IPS-15b (cell line): ENCODE measurements around the gene SERTAD2.

Experiments used
- H3K27me3 ChIP-seq: one replicate; pipeline ENCODE4 v1.6.1; 2013; ENCODE audit warnings: low read length; ENCODE audit not compliant: control insufficient read depth, insufficient read depth
- H3K36me3 ChIP-seq: one replicate; pipeline ENCODE4 v1.6.1; 2013; ENCODE audit warnings: low read length; ENCODE audit not compliant: control insufficient read depth, insufficient read depth
- H3K4me1 ChIP-seq: one replicate; pipeline ENCODE4 v1.6.1; 2013; ENCODE audit warnings: mild to moderate bottlenecking, low read length; ENCODE audit not compliant: control insufficient read depth, insufficient read depth
- H3K4me3 ChIP-seq: one replicate; pipeline ENCODE4 v1.5.1; 2013; ENCODE audit warnings: low read depth, low read length
- H3K9ac ChIP-seq: one replicate; pipeline ENCODE4 v1.6.1; 2013; ENCODE audit warnings: low read depth, mild to moderate bottlenecking, low read length
- H3K9me3 ChIP-seq: one replicate; pipeline ENCODE4 v1.6.1; 2013; ENCODE audit warnings: mild to moderate bottlenecking, low read length; ENCODE audit not compliant: control insufficient read depth, insufficient read depth

SERTAD2 gene

GRCh38 chr2:64641599-64641998 is 12.1 kb downstream of the SERTAD2 start:
- H3K4me1 ChIP-seq = peaks cover 41% of the 10 kb centered on the region
- H3K27me3 ChIP-seq = peaks cover 16% of the 10 kb centered on the region
- H3K4me3 ChIP-seq = no peak overlapping the region
- H3K9ac ChIP-seq = no peak overlapping the region
- no peaks in the 10 kb centered on the region for H3K9me3 ChIP-seq
- no peaks in the 10 kb centered on the region for H3K36me3 ChIP-seq

GRCh38 chr2:64640153-64641044 is 13.3 kb downstream of the SERTAD2 start:
- no peak overlapping the region for H3K4me3 ChIP-seq
- H3K4me1 ChIP-seq = peaks cover 35% of the 10 kb centered on the region
- no peak overlapping the region for H3K9ac ChIP-seq
- peaks cover 16% of the 10 kb centered on the region for H3K27me3 ChIP-seq
- H3K9me3 ChIP-seq = no peaks in the 10 kb centered on the region
- no peaks in the 10 kb centered on the region for H3K36me3 ChIP-seq

- peaks cover 16% of the 10 kb centered on the region for H3K27me3 ChIP-seq
- no peak overlapping the region for H3K4me3 ChIP-seq
- H3K9me3 ChIP-seq = no peaks in the 10 kb centered on the region
- peaks cover 35% of the 10 kb centered on the region for H3K4me1 ChIP-seq
- H3K9ac ChIP-seq = no peak overlapping the region
- no peaks in the 10 kb centered on the region for H3K36me3 ChIP-seq
Observed at GRCh38 chr2:64639691-64640090, 14.0 kb downstream of the SERTAD2 start.

- Histone ChIP-seq H3K36me3 (no peaks in the 10 kb centered on the region), H3K9ac (no peak overlapping the region)
Observed at GRCh38 chr2:64638502-64639120, 15.1 kb downstream of the SERTAD2 start.

GRCh38 chr2:64637931-64638330 is 15.8 kb downstream of the SERTAD2 start:
- Histone ChIP-seq H3K9me3 (no peaks in the 10 kb centered on the region), H3K4me1 (peaks cover 31% of the 10 kb centered on the region), H3K36me3 (no peaks in the 10 kb centered on the region), H3K27me3 (peaks cover 11% of the 10 kb centered on the region), H3K9ac (no peak overlapping the region), H3K4me3 (no peak overlapping the region)

More at GRCh38 chr2:64638502-64639120, 15.1 kb downstream of the SERTAD2 start:
- Histone ChIP-seq H3K4me1 (peaks cover 33% of the 10 kb centered on the region), H3K9me3 (no peaks in the 10 kb centered on the region), H3K27me3 (peaks cover 16% of the 10 kb centered on the region), H3K4me3 (no peak overlapping the region)

- no peaks in the 10 kb centered on the region for H3K36me3 ChIP-seq
- peaks cover 24% of the 10 kb centered on the region for H3K4me1 ChIP-seq
- no peaks in the 10 kb centered on the region for H3K9me3 ChIP-seq
- peaks cover 9% of the 10 kb centered on the region for H3K27me3 ChIP-seq
- no peak overlapping the region for H3K4me3 ChIP-seq
- no peak overlapping the region for H3K9ac ChIP-seq
Observed at GRCh38 chr2:64637000-64637635, 16.6 kb downstream of the SERTAD2 start.

GRCh38 chr2:64635976-64636911 is 17.5 kb downstream of the SERTAD2 start:
- Histone ChIP-seq H3K36me3 (no peaks in the 10 kb centered on the region), H3K4me1 (peaks cover 18% of the 10 kb centered on the region)

GRCh38 chr2:64634345-64635267 is 19.1 kb downstream of the SERTAD2 start:
- Histone ChIP-seq H3K4me3 (no peak overlapping the region), H3K9ac (no peak overlapping the region), H3K4me1 (peaks cover 8% of the 10 kb centered on the region), H3K36me3 (no peaks in the 10 kb centered on the region), H3K27me3 (no peaks in the 10 kb centered on the region), H3K9me3 (no peaks in the 10 kb centered on the region)

More at GRCh38 chr2:64635976-64636911, 17.5 kb downstream of the SERTAD2 start:
- Histone ChIP-seq H3K9me3 (no peaks in the 10 kb centered on the region), H3K4me3 (no peak overlapping the region), H3K27me3 (peaks cover under 1% of the 10 kb centered on the region), H3K9ac (no peak overlapping the region)

GRCh38 chr2:64632835-64633819 is 20.6 kb downstream of the SERTAD2 start:
- H3K9me3 ChIP-seq = no peaks in the 10 kb centered on the region
- H3K4me1 ChIP-seq = peaks cover 3% of the 10 kb centered on the region
- H3K36me3 ChIP-seq = no peaks in the 10 kb centered on the region
- no peak overlapping the region for H3K9ac ChIP-seq
- no peaks in the 10 kb centered on the region for H3K27me3 ChIP-seq
- H3K4me3 ChIP-seq = no peak overlapping the region
